ENCODE results near the gene CLCA2.
A peak's percentile ranks its signal among the peaks of the same experiment; 100 is the strongest.

Gene CLCA2

GRCh38 chr1:86472152-86472551 is 48.2 kb downstream of the CLCA2 start:
- DNase-seq (ENCODE audit: low spot score) = no peak

- DNase-seq (ENCODE audit: low spot score) = no peak
Observed at GRCh38 chr1:86472767-86473166, 48.8 kb downstream of the CLCA2 start.

GRCh38 chr1:86477256-86477655 is 53.3 kb downstream of the CLCA2 start:
- no peak for DNase-seq (ENCODE audit: low spot score)

- no peak for DNase-seq (ENCODE audit: low spot score)
Observed at GRCh38 chr1:86477682-86478081, 53.7 kb downstream of the CLCA2 start.

GRCh38 chr1:86478416-86479156 is 54.6 kb downstream of the CLCA2 start:
- DNase-seq (ENCODE audit: low spot score) = no peak

GRCh38 chr1:86481966-86482365 is 58.0 kb downstream of the CLCA2 start:
- DNase-seq (ENCODE audit: low spot score) = no peak

- DNase-seq (ENCODE audit: low spot score) = no peak
Observed at GRCh38 chr1:86487131-86487810, 63.3 kb downstream of the CLCA2 start.

- DNase-seq (ENCODE audit: low spot score) = no peak
Observed at GRCh38 chr1:86487811-86488141, 63.8 kb downstream of the CLCA2 start.

- no peak for DNase-seq (ENCODE audit: low spot score)
Observed at GRCh38 chr1:86489242-86489878, 65.4 kb downstream of the CLCA2 start.

- DNase-seq (ENCODE audit: low spot score) = no peak
Observed at GRCh38 chr1:86491171-86491950, 67.4 kb downstream of the CLCA2 start.

- no peak for DNase-seq (ENCODE audit: low spot score)
Observed at GRCh38 chr1:86498281-86498680, 74.3 kb downstream of the CLCA2 start.

GRCh38 chr1:86499987-86500593 is 76.1 kb downstream of the CLCA2 start:
- DNase-seq (ENCODE audit: low spot score) = peak; percentile 16

- DNase-seq (ENCODE audit: low spot score) = no peak
Observed at GRCh38 chr1:86500714-86501113, 76.7 kb downstream of the CLCA2 start.

GRCh38 chr1:86502125-86502646 is 78.2 kb downstream of the CLCA2 start:
- peak; percentile 29 for DNase-seq (ENCODE audit: low spot score)

- DNase-seq (ENCODE audit: low spot score) = peak; percentile 12
Observed at GRCh38 chr1:86502721-86503405, 78.9 kb downstream of the CLCA2 start.

GRCh38 chr1:86503406-86504136 is 79.6 kb downstream of the CLCA2 start:
- DNase-seq (ENCODE audit: low spot score) = no peak

- no peak for DNase-seq (ENCODE audit: low spot score)
Observed at GRCh38 chr1:86504137-86504479, 80.1 kb downstream of the CLCA2 start.

GRCh38 chr1:86504895-86505563 is 81.1 kb downstream of the CLCA2 start:
- no peak for DNase-seq (ENCODE audit: low spot score)

- no peak for DNase-seq (ENCODE audit: low spot score)
Observed at GRCh38 chr1:86505564-86505902, 81.6 kb downstream of the CLCA2 start.

All from iPS-NIHi11 (cell line).